IPS DF 6.9 (cell line): ENCODE data around the gene ABLIM1.

Source experiments
- DNase-seq: peaks from one replicate; pipeline ENCODE4 v3.0.0-alpha.2; 2013; ENCODE audit warnings: low read depth, low spot score
- H3K27ac ChIP-seq: one replicate; pipeline ENCODE4 v1.5.1; 2013; ENCODE audit warnings: low read length, control low read depth
- H3K27me3 ChIP-seq: 2 replicates; pipeline ENCODE4 v1.6.1; 2013; ENCODE audit warnings: mild to moderate bottlenecking, low read length; ENCODE audit not compliant: control insufficient read depth, insufficient read depth
- H3K36me3 ChIP-seq: 2 replicates; pipeline ENCODE4 v1.6.1; 2013; ENCODE audit warnings: low read length; ENCODE audit not compliant: control insufficient read depth, insufficient read depth
- H3K4me1 ChIP-seq: 2 replicates; pipeline ENCODE4 v1.6.1; 2013; ENCODE audit warnings: low read length; ENCODE audit not compliant: control insufficient read depth, insufficient read depth
- H3K4me3 ChIP-seq: 2 replicates; pipeline ENCODE4 v1.5.1; 2013; ENCODE audit warnings: mild to moderate bottlenecking, low read length
- H3K9me3 ChIP-seq: 2 replicates; pipeline ENCODE4 v1.6.1; 2013; ENCODE audit warnings: low read length, inconsistent platforms; ENCODE audit not compliant: control insufficient read depth, insufficient read depth
- WGBS: extraction: QIAGEN DNeasy Blood & Tissue Kit; methylation state at CpG from one replicate; pipeline ENCODE4 v1.1.7; 2013; ENCODE audit warnings: mixed read lengths, missing lambda C conversion rate; ENCODE audit not compliant: insufficient read length, insufficient coverage; 5-methylcytosine and 5-hydroxymethylcytosine counted together

The ABLIM1 gene

GRCh38 chr10:114431414-114432135 is 226.5 kb downstream of the ABLIM1 start:
- H3K36me3 ChIP-seq = no peaks in the 10 kb centered on the region
- H3K9me3 ChIP-seq = no peaks in the 10 kb centered on the region
- no peak overlapping the region for H3K27ac ChIP-seq
- H3K27me3 ChIP-seq = no peaks in the 10 kb centered on the region
- DNase-seq = no peak
- H3K4me1 ChIP-seq = peaks cover 3% of the 10 kb centered on the region; the same call in 1 of the 2 replicates
- no CpG with 5 or more reads among the region's 4 CpGs for WGBS
- no peak overlapping the region for H3K4me3 ChIP-seq

- Histone ChIP-seq H3K4me1 (peaks cover 3% of the 10 kb centered on the region; the same call in 1 of the 2 replicates), H3K9me3 (no peaks in the 10 kb centered on the region), H3K4me3 (no peak overlapping the region), H3K27ac (no peak overlapping the region), H3K36me3 (no peaks in the 10 kb centered on the region), H3K27me3 (no peaks in the 10 kb centered on the region)
- DNase-seq = no peak
- WGBS = no CpG with 5 or more reads among the region's 12 CpGs
Measured at GRCh38 chr10:114430688-114431413, 227.2 kb downstream of the ABLIM1 start.

- Histone ChIP-seq H3K27me3 (no peaks in the 10 kb centered on the region), H3K9me3 (no peaks in the 10 kb centered on the region), H3K4me1 (peaks cover 3% of the 10 kb centered on the region; the same call in 1 of the 2 replicates), H3K36me3 (no peaks in the 10 kb centered on the region), H3K4me3 (no peak overlapping the region), H3K27ac (no peak overlapping the region)
- WGBS = no CpG with 5 or more reads among the region's 9 CpGs
- DNase-seq = no peak
Measured at GRCh38 chr10:114429581-114430335, 228.3 kb downstream of the ABLIM1 start.

- DNase-seq = no peak
- H3K36me3 ChIP-seq = no peaks in the 10 kb centered on the region
- WGBS = no CpG with 5 or more reads among the region's 9 CpGs
- no peak overlapping the region for H3K4me3 ChIP-seq
- H3K27me3 ChIP-seq = no peaks in the 10 kb centered on the region
- peaks cover 3% of the 10 kb centered on the region; the same call in 1 of the 2 replicates for H3K4me1 ChIP-seq
- H3K9me3 ChIP-seq = no peaks in the 10 kb centered on the region
- H3K27ac ChIP-seq = no peak overlapping the region
Measured at GRCh38 chr10:114427124-114427852, 230.8 kb downstream of the ABLIM1 start.

- H3K4me3 ChIP-seq = no peak overlapping the region
- H3K36me3 ChIP-seq = no peaks in the 10 kb centered on the region
- no peak for DNase-seq
- no peaks in the 10 kb centered on the region for H3K9me3 ChIP-seq
- peaks cover 3% of the 10 kb centered on the region; the same call in 1 of the 2 replicates for H3K4me1 ChIP-seq
- WGBS = no CpG with 5 or more reads among the region's 5 CpGs
- H3K27ac ChIP-seq = no peak overlapping the region
- H3K27me3 ChIP-seq = no peaks in the 10 kb centered on the region
Measured at GRCh38 chr10:114426476-114426875, 231.6 kb downstream of the ABLIM1 start.

- DNase-seq = no peak
- Histone ChIP-seq H3K4me1 (no peaks in the 10 kb centered on the region; the same call in 1 of the 2 replicates), H3K27me3 (no peaks in the 10 kb centered on the region), H3K9me3 (no peaks in the 10 kb centered on the region), H3K27ac (no peak overlapping the region), H3K36me3 (no peaks in the 10 kb centered on the region), H3K4me3 (no peak overlapping the region)
- no CpG with 5 or more reads among the region's 4 CpGs for WGBS
Measured at GRCh38 chr10:114420811-114421485, 237.1 kb downstream of the ABLIM1 start.

- Histone ChIP-seq H3K36me3 (no peaks in the 10 kb centered on the region), H3K9me3 (no peaks in the 10 kb centered on the region), H3K27ac (no peak overlapping the region), H3K4me3 (no peak overlapping the region), H3K27me3 (no peaks in the 10 kb centered on the region), H3K4me1 (no peaks in the 10 kb centered on the region; the same call in 1 of the 2 replicates)
- WGBS = no CpG with 5 or more reads among the region's 1 CpG
- no peak for DNase-seq
Measured at GRCh38 chr10:114418109-114418508, 240.0 kb downstream of the ABLIM1 start.

GRCh38 chr10:114412907-114413797 is 244.9 kb downstream of the ABLIM1 start:
- Histone ChIP-seq H3K4me1 (peaks cover 2% of the 10 kb centered on the region; the same call in 1 of the 2 replicates), H3K27me3 (no peaks in the 10 kb centered on the region), H3K9me3 (no peaks in the 10 kb centered on the region), H3K36me3 (no peaks in the 10 kb centered on the region), H3K27ac (no peak overlapping the region), H3K4me3 (no peak overlapping the region)
- WGBS = no CpG with 5 or more reads among the region's 9 CpGs
- no peak for DNase-seq

- DNase-seq = no peak
- Histone ChIP-seq H3K9me3 (no peaks in the 10 kb centered on the region), H3K4me1 (peaks cover 2% of the 10 kb centered on the region; the same call in 1 of the 2 replicates), H3K4me3 (no peak overlapping the region), H3K36me3 (no peaks in the 10 kb centered on the region; the same call in 1 of the 2 replicates), H3K27ac (no peak overlapping the region), H3K27me3 (peaks cover 8% of the 10 kb centered on the region; the same call in 1 of the 2 replicates)
- WGBS = no CpG with 5 or more reads among the region's 5 CpGs
Measured at GRCh38 chr10:114408968-114409444, 249.1 kb downstream of the ABLIM1 start.
